Measurements from ENCODE around the gene CDC42BPB.

- TF ChIP-seq CTCF (IDR thresholded peaks at IDR 0.05 in 4 of 5, conservative IDR thresholded peaks at IDR 0.05 in 1 of 5) (no peak), POLR2A (IDR thresholded peaks at IDR 0.05) (no peak)
Observed at GRCh38 chr14:103070263-103070885, 13.0 kb upstream of the CDC42BPB start.

All from gastrocnemius medialis (tissue), 4 donors.